NCI-H1105 (cell line): Measurements from ENCODE around the gene SPATA25.
"Not testable (repeated sequence)": the region's sequence is repeated elsewhere in the genome, so short reads cannot be mapped to it uniquely, and the experiment has no call there.

Source experiments
- DNase-seq: peaks from one replicate; lab custom pipeline; 2025; lab: John Stamatoyannopoulos, UW

The SPATA25 gene

DNA sequence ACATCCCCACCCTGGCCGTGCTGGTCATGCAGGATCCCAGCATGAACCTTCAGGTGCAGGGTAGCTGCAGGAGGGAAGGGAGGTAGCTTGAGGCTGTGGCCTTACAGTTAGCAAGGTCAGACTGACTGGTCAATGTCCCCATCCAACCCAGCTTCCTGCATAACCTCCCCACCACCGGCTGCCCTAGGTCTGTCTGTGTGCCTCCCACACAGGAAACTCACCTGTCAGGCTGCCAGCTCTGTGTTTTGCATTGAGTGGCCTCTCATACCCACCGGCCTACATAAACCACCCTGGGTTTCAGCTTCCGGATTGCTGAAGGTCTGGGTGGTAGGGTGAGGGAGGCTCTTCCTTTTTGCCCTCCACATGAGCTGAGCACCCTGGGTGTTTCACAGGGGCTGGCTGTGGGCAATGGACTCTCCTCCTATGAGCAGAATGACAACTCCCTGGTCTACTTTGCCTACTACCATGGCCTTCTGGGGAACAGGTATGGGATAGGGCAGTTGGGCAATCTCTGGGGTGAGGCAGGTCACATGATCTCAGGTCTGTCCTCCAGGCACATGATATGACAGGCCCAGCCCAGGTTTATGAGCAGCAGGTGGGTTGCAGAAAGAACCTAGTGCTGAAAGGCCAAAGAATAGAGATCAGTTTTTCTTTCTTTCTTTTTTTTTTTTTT is 5.5 kb upstream of the SPATA25 start:
- no peak for DNase-seq

DNA sequence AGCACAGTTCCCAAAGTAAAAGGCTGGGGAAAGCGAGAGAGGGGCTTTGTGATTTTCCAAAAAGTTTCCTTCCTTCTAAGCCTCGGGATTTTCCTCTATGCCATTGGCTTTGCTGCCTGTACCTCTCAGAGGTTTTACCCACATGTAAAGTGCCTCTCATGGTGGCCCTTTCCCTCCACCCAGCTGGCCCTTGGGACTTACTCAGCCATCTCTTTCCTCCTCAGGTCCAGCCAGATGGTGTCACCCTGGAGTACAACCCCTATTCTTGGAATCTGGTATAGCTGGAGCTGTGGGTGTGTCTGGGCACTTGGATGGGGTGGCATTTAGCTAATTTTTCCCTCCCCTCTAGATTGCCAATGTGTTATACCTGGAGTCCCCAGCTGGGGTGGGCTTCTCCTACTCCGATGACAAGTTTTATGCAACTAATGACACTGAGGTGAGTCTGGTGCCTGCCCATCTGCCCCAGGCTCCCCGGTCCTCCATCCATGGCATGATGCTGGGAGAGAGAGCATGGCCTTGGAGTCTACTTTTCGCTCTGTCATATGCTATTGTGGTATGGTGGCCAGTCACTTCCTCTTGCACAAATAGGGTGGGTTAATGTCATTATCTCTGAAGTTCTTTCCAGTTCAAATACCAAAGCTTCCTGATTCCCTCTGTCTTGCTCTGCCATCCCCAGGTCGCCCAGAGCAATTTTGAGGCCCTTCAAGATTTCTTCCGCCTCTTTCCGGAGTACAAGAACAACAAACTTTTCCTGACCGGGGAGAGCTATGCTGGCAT is 4.8 kb upstream of the SPATA25 start:
- no peak for DNase-seq

DNA sequence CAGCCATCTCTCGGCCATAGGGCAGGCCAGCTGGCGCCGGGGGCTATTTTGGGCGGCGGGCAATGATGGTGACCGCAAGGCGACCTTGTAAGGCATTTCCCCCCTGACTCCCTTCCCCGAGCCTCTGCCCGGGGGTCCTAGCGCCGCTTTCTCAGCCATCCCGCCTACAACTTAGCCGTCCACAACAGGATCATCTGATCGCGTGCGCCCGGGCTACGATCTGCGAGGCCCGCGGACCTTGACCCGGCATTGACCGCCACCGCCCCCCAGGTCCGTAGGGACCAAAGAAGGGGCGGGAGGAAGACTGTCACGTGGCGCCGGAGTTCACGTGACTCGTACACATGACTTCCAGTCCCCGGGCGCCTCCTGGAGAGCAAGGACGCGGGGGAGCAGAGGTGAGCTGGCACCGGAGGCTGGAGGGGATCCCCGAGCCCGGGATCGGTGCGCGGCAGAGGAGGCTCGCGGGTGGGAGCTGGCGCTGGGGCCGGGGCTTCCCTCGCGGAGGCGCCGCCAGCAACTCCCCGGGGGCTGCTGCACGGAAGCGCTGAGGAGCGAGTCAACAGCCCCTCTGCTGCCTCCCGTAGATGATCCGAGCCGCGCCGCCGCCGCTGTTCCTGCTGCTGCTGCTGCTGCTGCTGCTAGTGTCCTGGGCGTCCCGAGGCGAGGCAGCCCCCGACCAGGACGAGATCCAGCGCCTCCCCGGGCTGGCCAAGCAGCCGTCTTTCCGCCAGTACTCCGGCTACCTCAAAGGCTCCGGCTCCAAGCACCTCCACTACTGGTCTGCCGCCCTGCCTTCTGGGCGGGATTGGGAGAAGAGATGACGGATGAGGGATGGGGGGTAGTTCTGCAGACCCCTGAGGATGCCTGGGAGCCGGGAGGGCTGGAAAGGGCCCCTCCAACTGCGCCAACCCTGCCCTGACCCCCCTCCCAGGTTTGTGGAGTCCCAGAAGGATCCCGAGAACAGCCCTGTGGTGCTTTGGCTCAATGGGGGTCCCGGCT is 3.9 kb upstream of the SPATA25 start, which contains the start of the genes CTSA and NEURL2:
Gene CTSA (plus strand): TSS at position 351 of the 999 bp plus-strand sequence. CDS start 234 bp downstream, at position 585.
Gene NEURL2 (minus strand): TSS at position 224 of the 999 bp plus-strand sequence. CDS start 217 bp downstream, at position 7.
- peak; percentile 76 for DNase-seq

DNA sequence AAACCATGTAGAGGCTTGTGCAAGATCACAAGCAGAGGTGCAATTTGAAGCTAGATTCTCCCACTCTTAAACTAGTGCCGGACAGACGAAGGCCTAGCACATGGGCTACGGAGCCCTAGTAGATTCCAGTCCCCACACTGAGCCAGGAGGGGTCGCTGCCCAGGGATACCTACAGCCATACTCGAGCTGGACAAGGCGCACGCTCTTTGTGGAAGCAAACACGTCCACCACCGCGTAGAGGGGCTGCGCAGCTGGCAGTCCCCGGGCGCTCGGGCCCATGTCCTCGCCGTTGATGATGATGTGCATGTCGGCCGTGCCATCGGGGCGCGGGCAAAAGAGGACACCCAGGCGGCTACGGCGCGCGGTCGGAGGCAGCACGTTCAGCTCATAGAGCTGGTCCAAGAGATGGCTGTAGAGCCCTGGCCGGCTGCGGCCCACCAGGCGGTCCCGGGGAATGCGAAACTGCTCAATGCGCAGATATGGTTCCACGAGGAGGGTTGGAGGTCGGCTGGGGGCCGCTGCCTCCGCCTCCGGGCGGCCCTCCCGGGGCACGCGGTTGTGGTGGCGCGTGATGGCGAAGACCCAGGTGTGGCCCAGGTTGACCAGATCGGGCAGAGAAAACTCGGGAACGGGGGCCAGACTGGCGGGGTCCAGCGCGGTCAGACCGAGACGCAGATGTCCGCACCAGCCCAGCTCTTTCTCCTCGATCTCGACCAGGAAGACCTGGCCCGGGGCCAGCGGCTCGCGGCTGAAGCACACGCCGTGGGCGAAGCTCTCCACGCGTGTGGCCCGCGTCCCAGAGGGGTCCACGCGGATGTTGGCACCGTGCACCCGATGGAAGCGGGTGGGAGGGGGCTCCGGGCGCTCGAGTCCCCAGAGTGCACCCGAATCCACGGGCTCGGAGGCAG is 2.9 kb upstream of the SPATA25 start:
- no peak for DNase-seq

DNA sequence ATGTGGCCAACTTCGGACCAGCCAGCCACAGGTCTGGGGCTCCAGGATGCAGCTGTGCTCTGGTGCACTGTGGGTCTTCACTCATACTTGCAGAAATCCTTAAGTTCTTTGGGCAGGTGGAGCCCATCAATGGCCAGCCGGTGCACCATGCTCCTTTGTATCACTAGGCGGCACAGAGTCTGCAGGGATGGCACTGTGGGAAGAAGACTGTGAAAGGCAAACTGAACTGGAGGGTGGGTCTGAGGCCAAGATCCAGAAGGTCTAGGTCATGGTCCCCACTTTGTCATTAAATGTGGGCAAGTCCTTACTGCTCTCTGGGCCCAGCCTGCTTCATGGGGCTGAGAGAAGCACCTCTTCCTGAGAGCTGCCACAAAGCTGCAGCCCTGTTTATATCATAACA is 1.3 kb upstream of the SPATA25 start:
- DNase-seq: no peak

DNA sequence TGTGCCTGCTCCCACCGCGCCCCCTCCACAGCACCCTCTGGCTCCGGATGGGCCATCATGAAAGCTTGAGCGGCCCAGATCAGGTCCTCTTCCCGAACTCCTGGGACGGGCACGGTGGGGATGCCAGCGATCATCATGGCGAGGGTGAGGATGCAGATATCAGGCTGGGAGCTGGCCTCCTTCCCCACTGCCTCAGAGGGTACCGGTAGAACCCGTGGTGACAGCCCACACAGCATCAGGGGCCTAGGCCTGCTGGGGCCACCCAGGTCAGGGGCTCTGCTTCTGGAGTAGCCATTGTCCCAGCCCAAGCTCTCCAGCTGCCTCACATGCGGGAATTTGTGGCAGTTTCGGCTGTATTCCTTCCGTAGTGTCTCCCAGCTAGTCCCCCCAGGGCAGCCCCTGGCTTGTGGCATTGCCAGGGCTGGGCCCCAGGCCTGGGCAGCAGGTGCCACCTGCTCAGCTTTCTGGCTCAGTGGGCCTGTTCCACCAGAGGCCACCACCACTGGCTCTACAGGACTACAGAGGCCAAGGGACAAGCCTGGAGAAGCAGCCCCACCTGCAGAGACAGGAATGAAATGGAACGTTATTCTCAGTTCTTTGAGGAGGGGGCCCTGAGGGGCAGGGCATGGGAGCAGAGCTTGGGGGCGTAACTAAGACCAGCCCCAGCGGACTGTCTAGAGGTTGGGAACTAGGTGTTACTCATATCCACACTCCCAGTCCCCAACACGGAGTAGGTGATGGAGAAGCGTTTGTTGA is 654 bp downstream of the SPATA25 start:
- DNase-seq: no peak

DNA sequence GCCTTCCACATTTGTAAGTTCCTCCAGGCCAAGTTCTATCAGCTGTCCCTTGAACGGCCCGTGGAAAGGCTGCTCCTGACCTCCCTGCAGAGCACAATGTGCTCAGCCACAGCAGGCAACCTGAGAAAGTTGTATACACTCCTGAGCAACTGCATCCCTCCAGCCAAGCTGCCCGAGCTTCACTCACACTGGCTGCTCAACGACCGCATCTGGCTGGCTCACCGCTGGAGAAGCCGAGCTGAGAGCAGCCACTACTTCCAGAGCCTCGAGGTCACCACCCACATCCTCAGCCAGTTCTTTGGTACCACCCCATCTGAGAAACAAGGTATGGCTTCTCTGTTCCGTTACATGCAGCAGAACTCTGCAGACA is 4.3 kb downstream of the SPATA25 start:
- DNase-seq: no peak

DNA sequence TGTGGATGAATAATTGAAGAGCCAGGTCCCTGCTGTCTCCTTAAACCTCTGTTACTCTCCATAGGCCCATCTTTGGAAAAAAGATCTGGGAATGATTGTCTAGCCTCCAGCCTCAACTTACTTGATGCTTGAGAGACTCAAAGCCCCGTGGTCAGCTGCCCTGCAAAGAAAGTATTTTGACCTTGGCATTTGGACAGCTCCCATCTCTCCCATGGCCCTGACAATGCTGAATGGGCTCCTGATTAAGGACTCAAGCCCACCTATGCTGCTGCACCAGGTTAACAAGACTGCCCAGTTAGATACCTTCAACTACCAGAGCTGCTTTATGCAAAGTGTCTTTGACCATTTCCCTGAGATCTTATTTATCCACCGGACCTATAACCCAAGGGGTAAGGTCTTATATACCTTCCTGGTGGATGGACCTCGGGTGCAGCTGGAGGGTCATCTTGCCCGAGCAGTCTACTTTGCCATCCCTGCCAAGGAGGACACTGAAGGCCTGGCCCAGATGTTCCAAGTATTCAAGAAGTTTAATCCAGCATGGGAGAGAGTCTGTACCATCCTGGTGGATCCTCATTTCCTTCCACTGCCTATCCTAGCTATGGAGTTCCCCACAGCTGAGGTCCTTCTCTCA is 4.8 kb downstream of the SPATA25 start:
- no peak for DNase-seq

DNA sequence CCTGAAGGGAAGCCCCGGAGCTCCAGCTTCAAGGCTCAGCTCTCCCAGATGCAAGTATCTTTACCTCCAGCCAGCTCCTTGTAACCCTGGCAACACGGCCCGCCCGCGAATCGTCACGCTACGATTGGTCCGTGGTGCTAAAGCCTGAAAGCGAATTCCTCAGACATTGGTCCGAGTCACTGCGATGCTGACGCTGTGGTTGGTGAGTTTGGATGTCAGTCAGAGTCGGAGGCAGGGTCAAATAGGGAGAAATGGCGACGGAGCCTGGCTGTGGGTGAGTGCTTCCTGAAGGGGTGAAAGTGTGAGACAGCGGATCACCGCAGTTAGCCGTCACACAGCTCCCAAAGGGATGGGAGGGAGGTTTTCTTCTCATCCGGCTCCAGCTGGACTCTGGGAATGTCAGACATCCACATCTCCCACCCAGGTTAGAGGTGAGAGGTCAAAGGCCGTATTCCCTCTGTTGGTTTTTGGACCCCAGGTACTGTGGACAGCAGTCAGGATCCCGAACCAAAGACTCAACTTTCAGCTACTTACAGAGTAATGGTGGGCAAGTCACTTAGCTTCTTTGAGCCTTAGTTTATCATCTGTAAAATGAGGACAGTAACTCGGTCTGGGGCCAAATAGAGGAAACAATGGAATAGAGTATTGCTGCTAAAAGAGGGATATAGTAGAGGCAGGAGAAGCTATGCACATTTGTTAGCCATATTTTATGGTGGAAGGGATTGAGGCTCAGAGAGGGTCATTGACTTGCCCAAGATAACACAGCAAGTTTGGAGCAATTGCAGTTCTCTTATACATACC is 6.2 kb downstream of the SPATA25 start, which contains the start of gene ZSWIM1:
Gene ZSWIM1 (plus strand): TSS at position 240 of the 801 bp plus-strand sequence. CDS start 1,366 bp downstream, outside the sequence.
- DNase-seq: peak; percentile 98

DNA sequence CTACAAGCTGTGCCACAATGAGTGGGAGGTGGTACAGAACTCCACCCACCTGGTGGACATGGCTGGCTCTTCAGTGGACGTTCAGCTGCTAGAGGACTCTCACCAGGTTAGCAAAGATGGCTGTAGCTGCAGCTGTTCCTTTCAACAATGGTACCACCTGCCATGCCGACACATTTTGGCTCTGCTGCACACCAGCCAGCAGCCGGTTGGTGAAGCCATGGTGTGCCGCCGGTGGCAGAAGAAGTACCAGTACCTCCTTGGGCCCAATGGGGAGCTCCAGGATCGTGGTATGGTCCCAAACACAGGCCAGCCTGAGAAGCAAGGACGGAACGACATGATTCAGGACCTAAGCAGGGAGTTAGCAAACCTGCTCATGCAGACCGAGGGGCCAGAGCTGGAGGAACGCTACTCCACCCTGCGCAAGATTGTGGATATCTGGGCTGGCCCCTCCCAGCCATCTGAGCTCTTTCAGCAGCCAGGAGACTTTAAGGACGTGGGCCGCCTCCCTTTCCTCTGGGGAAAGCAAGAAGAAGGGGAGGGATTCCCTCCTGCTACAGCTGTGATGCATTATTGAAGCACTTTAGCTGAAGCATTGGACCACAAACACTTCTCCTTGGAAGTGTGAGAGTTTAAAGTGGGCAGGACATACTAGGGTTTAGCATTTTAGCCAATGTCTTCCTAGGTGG is 9.2 kb downstream of the SPATA25 start:
- no peak for DNase-seq

DNA sequence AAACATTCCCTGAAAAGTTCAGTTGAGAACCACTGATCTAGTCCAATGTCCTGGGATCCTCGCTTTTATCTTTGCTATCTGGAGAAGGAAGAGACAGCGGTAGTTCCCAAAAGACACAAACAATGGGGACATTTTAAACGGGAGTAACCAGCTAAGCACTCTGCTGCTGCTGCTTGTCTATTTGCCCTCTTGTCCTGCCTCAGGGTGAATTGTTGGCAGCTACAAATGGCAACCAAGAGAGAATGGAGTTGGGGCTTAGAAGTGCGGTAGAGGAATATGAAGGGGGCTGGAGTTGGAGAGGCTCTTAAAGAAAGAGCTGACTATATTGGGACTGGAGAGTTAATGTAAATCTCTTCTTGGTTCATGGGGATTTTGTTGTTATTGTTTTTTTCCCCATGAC is 12.8 kb downstream of the SPATA25 start:
- DNase-seq: no peak

DNA sequence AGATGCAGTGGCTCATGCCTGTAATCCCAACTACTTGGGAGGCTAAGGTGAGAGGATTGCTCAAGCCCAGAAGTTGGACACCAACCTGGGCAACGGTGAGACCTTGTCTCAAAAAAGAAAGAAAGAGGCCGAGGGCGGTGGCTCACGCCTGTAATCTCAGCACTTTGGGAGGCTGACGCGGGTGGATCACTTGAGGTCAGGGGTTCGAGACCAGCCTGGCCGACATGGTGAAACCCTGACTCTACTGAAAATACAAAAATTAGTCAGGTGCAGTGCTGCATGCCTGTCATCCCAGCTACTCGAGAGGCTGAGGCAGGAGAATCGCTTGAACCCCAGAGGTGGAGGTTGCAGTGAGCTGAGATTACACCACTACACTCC is 13.3 kb downstream of the SPATA25 start:
- not testable (repeated sequence) for DNase-seq

DNA sequence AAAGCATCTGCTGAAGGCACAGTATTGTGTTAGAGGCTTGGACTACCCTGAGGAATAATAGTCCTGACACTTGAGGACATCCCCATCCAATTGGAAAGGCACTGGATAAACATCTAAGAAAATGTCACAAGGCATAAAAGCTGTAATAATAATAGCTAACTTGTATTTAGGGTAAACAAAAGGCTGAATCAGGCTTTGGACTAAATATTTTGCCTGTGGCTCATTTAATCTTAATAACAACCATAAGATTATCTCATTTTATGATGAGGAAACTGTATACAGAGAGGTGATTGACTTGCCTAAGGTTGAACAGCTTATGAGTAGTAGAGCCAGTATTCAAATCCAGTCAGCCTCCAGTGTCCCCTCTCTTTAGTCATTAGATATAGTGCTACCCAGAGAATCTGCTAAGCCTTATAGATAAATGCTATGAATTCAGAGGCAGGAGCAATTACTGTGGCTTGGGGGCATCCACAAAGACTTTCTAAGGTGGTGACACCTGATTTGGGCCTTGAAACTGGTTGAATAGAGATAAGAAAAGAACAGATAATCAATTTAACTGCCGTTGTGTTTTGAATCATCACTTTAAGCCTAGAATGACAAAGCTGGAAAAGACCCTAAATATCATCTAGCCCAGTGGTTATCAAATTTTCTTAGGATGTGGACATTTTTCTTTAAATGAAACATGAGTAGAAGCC is 13.9 kb downstream of the SPATA25 start:
- no peak for DNase-seq

DNA sequence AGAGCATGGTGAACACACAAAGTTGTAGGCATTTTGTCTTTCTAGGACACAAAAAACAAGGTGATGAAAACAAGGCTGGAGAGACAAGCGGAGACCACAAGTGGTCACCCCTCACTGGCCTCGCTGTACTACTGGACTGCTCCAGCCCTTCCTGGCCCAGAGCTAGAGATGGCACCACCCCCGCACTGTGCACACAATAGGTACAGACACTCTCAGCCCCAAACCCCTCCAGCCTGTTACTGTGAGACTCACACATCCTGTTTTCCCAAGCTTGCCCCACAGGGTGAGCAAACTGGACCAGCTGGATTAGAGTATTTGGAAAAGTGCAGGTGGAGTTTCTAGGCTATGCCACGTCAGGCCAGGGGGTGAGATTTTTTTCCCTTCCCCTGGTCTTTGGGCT is 14.8 kb downstream of the SPATA25 start:
- DNase-seq: no peak

DNA sequence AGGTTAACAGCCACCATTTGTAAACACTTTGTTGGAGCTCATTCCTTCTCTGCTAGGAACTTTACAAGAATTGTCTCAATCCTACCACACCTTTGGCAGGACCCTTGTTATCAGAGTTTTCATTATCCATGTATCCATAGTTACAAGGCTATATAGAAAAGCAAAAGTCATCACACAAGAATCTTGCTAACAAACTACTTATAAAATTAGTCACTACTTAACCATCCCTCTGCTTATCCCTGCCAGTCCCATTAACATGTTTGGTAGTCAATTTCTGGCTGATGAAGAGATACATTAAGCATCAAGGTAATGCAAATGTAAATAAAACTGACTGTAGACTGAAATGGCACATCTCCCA is 19.6 kb downstream of the SPATA25 start:
- no peak for DNase-seq

DNA sequence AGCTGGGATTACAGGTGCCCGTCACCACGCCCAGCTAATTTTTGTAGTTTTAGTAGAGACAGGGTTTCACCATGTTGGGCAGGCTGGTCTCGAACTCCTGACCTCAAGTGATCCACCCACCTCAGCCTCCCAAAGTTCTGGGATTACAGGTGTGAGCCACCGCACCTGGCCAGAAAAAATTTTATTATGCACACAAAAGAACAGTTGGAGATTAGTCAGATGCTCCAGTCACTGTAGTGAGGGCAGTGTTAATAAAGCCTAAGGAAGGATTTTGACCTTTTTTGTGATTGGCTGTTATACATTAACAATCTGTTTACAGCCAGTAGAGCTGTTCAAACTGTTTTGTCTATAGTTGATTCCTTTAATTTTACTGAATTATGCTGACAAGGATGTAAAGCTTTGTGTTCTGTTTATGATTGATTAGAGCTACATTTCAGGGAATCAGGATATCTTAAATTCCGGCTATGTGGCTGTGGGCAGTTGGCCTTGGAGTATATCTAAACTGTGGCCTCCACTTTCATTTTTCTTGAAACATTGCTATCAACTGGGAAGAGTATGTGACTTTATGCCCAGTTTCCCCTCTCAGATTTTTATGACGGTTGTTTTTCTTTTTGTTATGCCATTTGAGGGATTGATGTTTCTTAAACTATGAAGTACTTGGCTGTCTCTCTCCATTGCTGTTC is 20.1 kb downstream of the SPATA25 start:
- no peak for DNase-seq

DNA sequence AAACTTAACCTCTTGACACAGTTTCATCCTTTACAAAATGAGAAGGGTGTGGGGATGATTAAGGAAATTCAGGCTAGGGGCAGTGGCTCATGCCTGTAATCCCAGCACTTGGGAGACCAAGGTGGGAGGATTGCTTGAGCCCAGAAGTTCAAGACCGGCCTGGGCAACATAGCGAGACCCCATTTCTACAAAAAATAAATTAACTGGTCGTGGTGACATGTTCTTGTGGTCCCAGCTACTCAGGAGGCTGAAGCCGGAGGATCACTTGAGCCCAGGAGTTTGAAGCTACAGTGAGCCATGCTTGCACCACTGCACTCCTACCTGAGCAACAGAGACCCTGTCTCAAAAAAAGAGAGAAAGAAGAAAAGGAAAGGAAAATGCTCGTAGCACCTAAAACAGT is 21.0 kb downstream of the SPATA25 start:
- DNase-seq: no peak
